NCI-H2107 (cell line): ENCODE measurements around the gene WNT16.
"Not testable (repeated sequence)": the region's sequence is repeated elsewhere in the genome, so short reads cannot be mapped to it uniquely, and the experiment has no call there.

Experiments
- DNase-seq: peaks from one replicate; lab custom pipeline; 2025; lab: John Stamatoyannopoulos, UW

Gene WNT16

GRCh38 chr7:121306565-121306964, 22.2 kb upstream of the WNT16 start:
- no peak for DNase-seq

GRCh38 chr7:121307021-121307574, 21.7 kb upstream of the WNT16 start:
- DNase-seq, result no peak

- no peak for DNase-seq
These were observed 15.5 kb upstream of the WNT16 start for GRCh38 chr7:121313220-121313792.

DNA sequence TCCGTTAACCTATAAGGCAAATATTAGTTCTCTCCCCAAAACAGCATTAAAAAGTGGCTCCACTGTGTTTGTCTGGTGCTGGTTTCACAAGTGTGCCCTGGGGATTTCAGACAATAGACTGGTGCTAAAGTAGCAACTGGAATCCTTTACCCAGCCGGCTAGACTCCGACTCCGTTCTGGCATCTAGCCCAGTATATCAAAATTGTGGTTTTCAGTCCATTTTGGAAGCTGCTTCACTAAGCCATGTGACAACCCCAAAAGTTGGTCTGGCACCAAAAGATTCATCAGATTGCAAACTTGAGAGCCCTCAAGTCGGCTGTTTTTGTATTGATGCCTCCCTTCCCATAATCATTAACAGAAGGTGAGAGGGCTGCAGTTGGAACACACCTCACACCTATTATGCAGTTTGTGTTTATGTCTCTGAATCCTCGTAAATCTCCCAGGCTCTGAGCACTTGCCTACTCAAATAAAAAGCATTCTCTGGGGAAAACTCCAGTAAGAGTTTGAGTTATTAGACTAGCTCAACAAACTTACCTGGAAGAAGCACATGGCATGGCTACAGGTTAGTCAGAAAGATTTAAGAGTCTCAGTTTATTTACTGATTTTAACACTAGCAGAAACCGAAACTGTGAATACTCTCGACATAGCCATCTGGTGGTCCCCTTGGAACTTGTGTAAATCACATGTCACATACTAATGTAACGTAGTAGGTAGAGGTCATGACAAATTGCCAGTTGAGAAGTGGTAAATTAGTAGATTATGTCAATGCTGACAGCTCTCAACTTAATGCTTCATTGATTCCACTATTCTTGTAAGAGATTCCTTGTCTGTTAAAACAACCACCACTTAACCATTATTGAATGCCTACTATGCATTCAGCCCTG, 14.8 kb upstream of the WNT16 start:
- DNase-seq, result peak; percentile 94

- DNase-seq, result not testable (repeated sequence)
These were observed 13.6 kb upstream of the WNT16 start for GRCh38 chr7:121315170-121315569.

- no peak for DNase-seq
These were observed 6.3 kb upstream of the WNT16 start for GRCh38 chr7:121322460-121322859.

- no peak for DNase-seq
These were observed 5.1 kb upstream of the WNT16 start for GRCh38 chr7:121323515-121324302.

DNA sequence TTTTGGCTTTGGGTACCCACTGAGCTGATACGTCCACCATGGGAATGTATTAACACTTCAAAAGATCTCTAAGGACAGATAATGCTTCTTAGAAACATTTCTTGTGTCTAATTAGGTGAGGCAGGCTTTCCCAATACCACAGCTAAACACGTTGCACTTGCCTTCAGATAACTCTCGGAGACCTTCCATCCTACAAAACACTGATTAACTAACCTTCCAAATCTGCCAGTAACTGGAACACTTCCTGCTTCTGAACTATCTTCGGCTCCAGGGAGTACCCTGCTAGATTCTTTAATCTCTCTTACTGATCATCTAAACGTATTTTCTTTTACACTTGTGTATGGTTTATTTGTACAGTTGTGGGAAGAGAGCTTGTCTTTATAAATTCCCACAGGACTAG, 1.1 kb upstream of the WNT16 start:
- no peak for DNase-seq

- DNase-seq, result peak; percentile 48
These were observed 622 bp downstream of the WNT16 start for GRCh38 chr7:121329191-121330052.

- no peak for DNase-seq
These were observed 1.4 kb downstream of the WNT16 start for GRCh38 chr7:121330053-121330833.

- no peak for DNase-seq
These were observed 2.2 kb downstream of the WNT16 start for GRCh38 chr7:121331048-121331447.

DNA sequence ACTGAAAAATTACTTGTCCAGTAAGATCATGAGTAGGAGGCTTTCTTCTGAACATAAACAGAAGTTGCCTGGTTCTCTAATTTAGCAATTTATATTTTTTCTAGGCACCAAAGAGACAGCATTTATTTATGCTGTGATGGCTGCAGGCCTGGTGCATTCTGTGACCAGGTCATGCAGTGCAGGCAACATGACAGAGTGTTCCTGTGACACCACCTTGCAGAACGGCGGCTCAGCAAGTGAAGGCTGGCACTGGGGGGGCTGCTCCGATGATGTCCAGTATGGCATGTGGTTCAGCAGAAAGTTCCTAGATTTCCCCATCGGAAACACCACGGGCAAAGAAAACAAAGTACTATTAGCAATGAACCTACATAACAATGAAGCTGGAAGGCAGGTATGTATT, 2.8 kb downstream of the WNT16 start:
- no peak for DNase-seq

GRCh38 chr7:121334376-121334775, 5.6 kb downstream of the WNT16 start:
- DNase-seq, result no peak

DNA sequence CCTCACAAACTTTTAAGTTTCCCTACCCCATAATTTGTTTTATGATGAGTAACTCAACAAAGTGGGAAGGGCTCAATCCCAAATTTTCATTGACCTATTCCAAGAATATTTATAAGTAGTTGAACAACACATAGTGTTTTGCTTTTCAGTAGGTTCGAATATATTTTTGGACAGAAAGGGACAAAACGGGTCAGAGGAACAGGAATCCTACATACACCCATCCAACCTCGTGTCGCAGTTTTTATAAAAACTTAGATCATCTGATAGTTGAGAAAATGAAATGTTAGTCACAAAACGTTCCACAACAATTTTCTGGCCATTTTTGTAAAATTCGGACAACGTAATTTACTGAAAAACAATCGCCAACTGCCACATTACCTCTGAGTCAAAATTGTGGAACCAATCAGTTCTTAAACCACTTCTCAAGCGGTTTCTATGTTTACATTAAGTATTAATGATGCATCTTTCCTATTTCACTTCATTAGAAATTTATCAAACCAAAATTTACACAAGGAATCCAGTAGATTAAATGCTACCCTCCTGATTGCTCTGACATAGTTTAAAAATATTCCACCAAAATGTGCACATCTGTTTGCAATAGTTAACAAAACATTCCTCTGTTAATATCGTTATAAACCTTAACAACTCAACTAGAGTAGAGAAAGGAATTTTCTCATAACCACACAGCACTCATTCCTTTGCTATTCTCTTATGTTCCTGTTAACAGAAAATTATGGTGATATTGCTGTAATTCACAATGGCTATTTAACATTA, 6.3 kb downstream of the WNT16 start:
- DNase-seq, result no peak

- DNase-seq, result no peak
These were observed 7.8 kb downstream of the WNT16 start for GRCh38 chr7:121336579-121336978.

DNA sequence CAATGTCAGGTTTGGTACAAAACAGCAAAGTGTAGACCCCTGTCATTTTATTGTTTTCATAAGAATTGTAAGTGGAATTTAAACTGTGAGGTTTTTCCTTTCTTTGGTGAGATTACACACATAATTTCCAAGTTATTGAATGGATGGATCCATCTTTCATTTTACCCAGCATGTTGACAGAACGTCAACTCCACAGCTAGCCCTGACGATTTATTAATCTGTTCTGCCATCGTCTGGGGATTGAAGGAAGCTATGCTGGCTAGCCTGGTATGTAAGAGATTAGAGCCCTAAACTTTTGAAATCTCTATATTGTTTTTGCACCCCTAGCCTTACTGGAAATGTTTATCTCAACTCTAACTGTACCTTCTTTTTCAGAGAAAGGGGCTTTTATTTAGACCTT, 8.6 kb downstream of the WNT16 start:
- peak; percentile 12 for DNase-seq

- DNase-seq, result no peak
These were observed 10.3 kb downstream of the WNT16 start for GRCh38 chr7:121339082-121339481.

DNA sequence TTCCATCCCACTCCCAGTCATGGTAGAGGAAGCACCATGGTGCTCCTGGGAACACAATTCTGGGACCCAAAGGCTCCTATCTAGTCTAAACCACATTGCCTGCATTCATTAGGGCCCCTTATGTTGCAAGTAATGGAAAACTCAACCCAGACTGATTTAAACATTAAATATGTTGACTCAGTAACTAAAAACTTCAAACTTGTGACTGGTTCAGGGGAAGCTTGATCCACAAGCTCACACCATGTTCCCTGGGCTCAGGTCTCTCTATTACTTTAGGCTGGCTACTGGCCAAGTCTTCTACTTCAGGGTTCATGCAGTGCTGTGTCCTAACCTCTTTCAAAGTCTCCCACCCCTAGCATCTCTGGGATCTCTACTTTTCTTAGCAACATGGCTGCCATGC, 13.1 kb downstream of the WNT16 start:
- DNase-seq, result no peak

GRCh38 chr7:121342631-121343030, 13.8 kb downstream of the WNT16 start:
- no peak for DNase-seq

DNA sequence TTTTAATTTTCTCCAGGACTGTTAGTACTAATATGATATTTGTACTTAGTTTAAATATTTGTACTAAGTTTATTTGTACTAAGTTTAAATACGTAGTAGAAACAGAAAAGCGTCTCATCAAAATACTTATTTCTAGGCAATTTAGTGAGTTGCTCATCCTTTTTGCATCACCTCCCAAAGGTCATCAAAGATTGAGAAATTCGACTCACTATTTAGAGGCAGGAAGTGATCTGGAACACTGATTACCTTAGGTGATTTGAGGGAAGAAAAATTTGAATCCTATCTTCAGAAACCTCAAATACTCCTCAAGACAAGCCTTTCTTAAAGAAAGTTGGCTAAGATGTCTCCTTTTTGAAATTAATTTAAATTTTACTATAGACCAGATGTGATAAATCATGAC, 14.5 kb downstream of the WNT16 start:
- DNase-seq, result no peak
